Cardiac fibroblast (primary cell): ENCODE results near the gene ADPRH.

ENCODE experiments used
- DNase-seq, 2 donors: peaks; one replicate each; pipeline versions ENCODE4 v3.0.0 to v3.0.0-alpha.2; 2010; ENCODE audit warnings: low read depth in 2 of 2
- H3K4me3 ChIP-seq, 2 donors: replicated peaks in 1 of 2; 1 replicate in 1 of 2; 2 replicates in 1 of 2; pipeline ENCODE4 v1.5.1; 2011; ENCODE audit warnings: low read depth in 2 of 2, low read length in 2 of 2, mild to moderate bottlenecking in 2 of 2, moderate library complexity in 1 of 2
- CTCF ChIP-seq: IDR thresholded peaks from one replicate; pipeline ENCODE4 v1.5.1; 2011; ENCODE audit warnings: low read depth, mild to moderate bottlenecking, low read length, inconsistent platforms

Gene ADPRH

GRCh38 chr3:119595639-119596334, 16.5 kb downstream of the ADPRH start:
- peak in 1 of 2 donors; percentile 33 for DNase-seq
- peak overlapping the region in 1 of 2 donors; percentile 28 for H3K4me3 ChIP-seq
- TF ChIP-seq CTCF, result no peak

GRCh38 chr3:119596398-119596797, 17.1 kb downstream of the ADPRH start:
- no peak for DNase-seq
- no peak overlapping the region for H3K4me3 ChIP-seq
- TF ChIP-seq CTCF, result no peak

- no peak for TF ChIP-seq CTCF
- DNase-seq, result peak; percentile 16 to 21
- no peak within 1 kb of the TSS for H3K4me3 ChIP-seq
These were observed 18.4 kb downstream of the ADPRH start, which contains the start of gene PLA1A for GRCh38 chr3:119597548-119598288. Gene PLA1A (plus strand): TSS chr3:119597885. CDS start chr3:119597914, 29 bp downstream.

- no peak for TF ChIP-seq CTCF
- DNase-seq, result no peak
- H3K4me3 ChIP-seq, result no peak overlapping the region
These were observed 19.3 kb downstream of the ADPRH start for GRCh38 chr3:119598410-119599098.

- TF ChIP-seq CTCF, result no peak
- DNase-seq, result no peak
- H3K4me3 ChIP-seq, result no peak overlapping the region
These were observed 20.4 kb downstream of the ADPRH start for GRCh38 chr3:119599558-119600174.

- no peak overlapping the region for H3K4me3 ChIP-seq
- no peak for DNase-seq
- peak; percentile 34 for TF ChIP-seq CTCF
These were observed 21.4 kb downstream of the ADPRH start for GRCh38 chr3:119600732-119601131.
